ENCODE measurements around the gene TRIM37. TPM values are rescaled to one million over a fixed set of nuclear protein-coding genes. Genes with fewer than 3 reads are reported as not detected.

The TRIM37 gene
- total RNA-seq, 1 experiment from 2014 or later, result 62.3 TPM

- Mint-ChIP-seq H3K4me1 (peaks cover 30% of the 10 kb centered on the region), H3K36me3 (no peaks in the 10 kb centered on the region), H3K4me3 (no peak overlapping the region), H3K27me3 (ENCODE audit: low read depth) (no peaks in the 10 kb centered on the region), H3K27ac (no peak overlapping the region; the same call in 1 of the 2 replicates), H3K9me3 (no peaks in the 10 kb centered on the region)
- no peak for DNase-seq (ENCODE audit: low spot score)
- CTCF ChIA-PET, result interaction anchor here (1.0 kb wide), 1 partner anchor 274 kb away, joined by 4 read pairs; no protein-coding TSS in a partner anchor
- TF ChIP-seq RORB (CRISPR knock-in tag; IDR thresholded peaks at IDR 0.05), result no peak
- POLR2A ChIA-PET, result no interaction called here
- peak; percentile 35; the same call in 1 of the 2 replicates for ATAC-seq
Observed at GRCh38 chr17:58985367-58985766, 121.3 kb downstream of the TRIM37 start.

GRCh38 chr17:58982626-58983025 is 124.1 kb downstream of the TRIM37 start:
- no peaks in the 10 kb centered on the region for H3K27me3 Mint-ChIP-seq (ENCODE audit: low read depth)
- peak overlapping the region; percentile 30; the same call in 1 of the 2 replicates for H3K27ac Mint-ChIP-seq
- DNase-seq (ENCODE audit: low spot score) (no peak), ATAC-seq (no peak)
- TF ChIP-seq NFATC4 (CRISPR knock-in tag; IDR thresholded peaks at IDR 0.05) (no peak), AR (CRISPR knock-in tag; IDR thresholded peaks at IDR 0.05) (no peak), TCF7 (CRISPR knock-in tag; IDR thresholded peaks at IDR 0.05; ENCODE audit: low read depth) (no peak), CTCF (IDR thresholded peaks at IDR 0.05) (no peak), JUN (CRISPR knock-in tag; IDR thresholded peaks at IDR 0.05) (no peak), KAT7 (CRISPR knock-in tag; IDR thresholded peaks at IDR 0.05; ENCODE audit: borderline replicate concordance) (no peak), ATF2 (CRISPR knock-in tag; IDR thresholded peaks at IDR 0.05; ENCODE audit: borderline replicate concordance, low read depth) (no peak), ERG (CRISPR knock-in tag; IDR thresholded peaks at IDR 0.05) (no peak), ATF6 (CRISPR knock-in tag; IDR thresholded peaks at IDR 0.05) (no peak), ZNF138 (CRISPR knock-in tag; conservative IDR thresholded peaks at IDR 0.05) (no peak), ZNF317 (CRISPR knock-in tag; IDR thresholded peaks at IDR 0.05; ENCODE audit: borderline replicate concordance, low read depth) (no peak), MYBL2 (CRISPR knock-in tag; IDR thresholded peaks at IDR 0.05) (no peak), ESRRA (CRISPR knock-in tag; IDR thresholded peaks at IDR 0.05; ENCODE audit: borderline replicate concordance) (no peak), TEAD4 (CRISPR knock-in tag; IDR thresholded peaks at IDR 0.05) (no peak), EMX1 (CRISPR knock-in tag; IDR thresholded peaks at IDR 0.05) (no peak), ETV6 (CRISPR knock-in tag; IDR thresholded peaks at IDR 0.05) (no peak)
- H3K9me3 Mint-ChIP-seq, result no peaks in the 10 kb centered on the region
- no peak overlapping the region for H3K4me3 Mint-ChIP-seq
- POLR2A ChIA-PET, result no interaction called here
- H3K36me3 Mint-ChIP-seq, result no peaks in the 10 kb centered on the region
- CTCF ChIA-PET, result no interaction called here
- peaks cover 18% of the 10 kb centered on the region for H3K4me1 Mint-ChIP-seq

All from WTC11 (cell line).